ENCODE data around the gene SORCS2.

SORCS2 gene

GRCh38 chr4:7654550-7655445 lies 462.5 kb downstream of the SORCS2 start:
- no peak for DNase-seq (ENCODE audit: low read depth, low spot score)
- H3K4me3 ChIP-seq (ENCODE audit: low read length): no peak overlapping the region

DNA sequence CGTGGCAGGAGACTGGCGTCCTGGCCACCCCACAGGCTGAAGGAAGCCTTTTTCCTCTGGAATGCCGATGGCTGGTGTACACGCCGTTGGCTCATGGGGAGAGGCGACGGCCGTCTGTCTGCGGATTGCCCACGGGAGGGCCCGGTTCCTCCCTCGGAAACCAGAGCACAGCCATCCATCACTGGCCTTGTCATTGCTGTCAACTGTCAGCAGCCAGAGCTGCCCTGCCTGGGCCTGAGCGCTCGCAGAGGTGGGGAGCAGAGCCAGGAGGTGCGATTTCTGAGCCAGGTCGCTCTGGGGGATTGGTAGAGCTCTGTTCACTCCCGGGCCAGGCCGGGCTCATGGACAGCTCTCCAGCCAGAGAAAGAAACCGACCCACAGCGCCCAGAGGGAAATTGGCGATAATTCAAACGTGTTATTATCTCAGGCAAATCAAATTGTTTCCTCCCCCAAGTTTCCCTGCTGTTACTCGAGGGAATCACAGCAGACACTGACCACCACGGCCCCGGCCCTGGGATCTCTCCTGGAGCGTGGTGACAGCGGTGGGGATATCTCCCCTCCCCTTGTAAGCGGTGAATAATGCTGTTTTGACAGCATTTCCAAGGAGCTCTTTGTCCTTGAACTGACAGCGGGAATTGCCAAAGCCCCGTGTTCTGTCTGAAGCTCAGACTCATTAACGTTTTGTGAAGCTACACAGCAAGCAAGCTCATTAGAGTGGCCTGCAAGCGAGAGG lies 463.3 kb downstream of the SORCS2 start:
- DNase-seq (ENCODE audit: low read depth, low spot score): no peak
- H3K4me3 ChIP-seq (ENCODE audit: low read length): no peak overlapping the region

- H3K4me3 ChIP-seq (ENCODE audit: low read length): no peak overlapping the region
- DNase-seq (ENCODE audit: low read depth, low spot score): no peak
These were observed 464.0 kb downstream of the SORCS2 start for GRCh38 chr4:7656244-7656800.

DNA sequence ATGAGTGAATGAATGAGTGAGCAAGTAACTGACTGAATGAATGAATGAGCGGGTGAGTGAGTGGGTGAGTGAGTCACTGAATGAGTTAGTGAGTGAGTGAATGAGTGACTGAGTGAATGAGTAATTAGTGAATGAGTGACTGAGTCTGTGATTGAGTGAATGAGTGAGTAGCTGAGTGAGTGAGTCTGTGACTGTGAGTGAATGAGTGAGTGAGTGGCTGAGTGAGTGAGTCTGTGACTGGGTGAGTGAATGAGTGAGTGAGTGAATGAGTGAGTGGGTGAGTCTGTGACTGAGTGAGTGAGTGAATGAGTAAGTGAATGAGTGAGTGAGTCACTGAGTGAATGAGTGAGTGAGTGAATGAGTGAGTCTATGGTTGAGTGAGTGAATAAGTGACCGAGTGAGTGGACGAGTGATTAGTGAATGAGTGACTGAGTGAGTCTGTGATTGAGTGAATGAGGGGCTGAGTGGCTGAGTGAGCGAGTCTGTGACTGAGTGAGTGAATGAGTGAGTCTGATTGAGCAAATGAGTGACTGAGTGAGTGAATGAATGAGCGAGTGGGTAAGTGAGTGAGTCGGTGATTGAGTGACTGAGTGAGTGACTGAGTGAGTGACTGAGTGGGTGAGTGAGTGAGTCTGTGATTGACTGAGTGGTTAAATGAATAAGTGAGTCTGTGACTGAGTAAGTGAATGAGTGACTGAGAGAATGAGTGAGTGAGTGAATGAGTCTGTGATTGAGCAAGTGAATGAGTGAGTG lies 465.4 kb downstream of the SORCS2 start:
- DNase-seq (ENCODE audit: low read depth, low spot score): no peak
- H3K4me3 ChIP-seq (ENCODE audit: low read length): no peak overlapping the region

DNA sequence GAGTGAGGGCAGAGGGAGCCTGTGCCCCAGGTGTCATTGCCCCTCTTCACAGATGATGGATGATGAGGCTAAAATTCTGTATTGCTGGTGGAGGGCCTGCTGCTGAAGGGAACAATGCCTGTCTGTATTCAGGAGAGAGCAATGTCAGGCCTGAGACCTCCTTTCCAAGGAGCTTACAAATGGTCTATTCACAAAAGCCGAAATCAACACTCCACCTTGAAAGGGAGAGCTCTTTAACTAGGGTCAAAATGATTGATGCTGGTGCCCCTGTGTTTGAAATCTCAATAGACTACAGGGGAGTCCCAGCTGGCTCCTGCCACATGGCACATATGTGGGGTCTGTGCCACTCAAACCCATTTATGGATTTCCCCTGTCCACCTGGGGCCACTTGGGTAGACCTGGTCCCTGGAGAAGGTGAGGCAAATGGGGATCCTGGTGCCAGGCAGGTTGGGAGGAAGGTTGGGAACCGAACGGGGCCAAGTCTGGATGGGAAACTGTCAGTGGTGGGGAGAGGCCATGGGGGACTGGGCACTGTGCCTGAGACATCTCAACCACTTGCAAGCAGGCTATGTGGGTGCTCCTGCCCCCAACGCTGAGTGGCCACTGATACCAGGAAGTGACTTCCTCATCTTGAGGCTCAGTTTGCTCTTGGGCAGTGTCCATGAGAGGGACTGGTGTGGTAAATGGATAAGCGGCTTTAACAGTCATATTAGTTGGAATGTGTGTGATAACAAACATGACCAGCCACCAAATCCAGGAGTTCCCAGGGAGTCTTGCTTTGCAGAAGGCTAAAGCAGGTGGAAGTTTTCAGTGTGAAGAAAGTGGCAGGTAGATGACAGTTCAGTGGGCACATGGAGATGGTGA lies 466.2 kb downstream of the SORCS2 start:
- no peak for DNase-seq (ENCODE audit: low read depth, low spot score)

GRCh38 chr4:7659429-7660175 lies 467.3 kb downstream of the SORCS2 start:
- DNase-seq (ENCODE audit: low read depth, low spot score): no peak
- no peak overlapping the region for H3K4me3 ChIP-seq (ENCODE audit: low read length)

More for the DNA sequence above, 466.2 kb downstream of the SORCS2 start:
- H3K4me3 ChIP-seq (ENCODE audit: low read length): no peak overlapping the region

DNA sequence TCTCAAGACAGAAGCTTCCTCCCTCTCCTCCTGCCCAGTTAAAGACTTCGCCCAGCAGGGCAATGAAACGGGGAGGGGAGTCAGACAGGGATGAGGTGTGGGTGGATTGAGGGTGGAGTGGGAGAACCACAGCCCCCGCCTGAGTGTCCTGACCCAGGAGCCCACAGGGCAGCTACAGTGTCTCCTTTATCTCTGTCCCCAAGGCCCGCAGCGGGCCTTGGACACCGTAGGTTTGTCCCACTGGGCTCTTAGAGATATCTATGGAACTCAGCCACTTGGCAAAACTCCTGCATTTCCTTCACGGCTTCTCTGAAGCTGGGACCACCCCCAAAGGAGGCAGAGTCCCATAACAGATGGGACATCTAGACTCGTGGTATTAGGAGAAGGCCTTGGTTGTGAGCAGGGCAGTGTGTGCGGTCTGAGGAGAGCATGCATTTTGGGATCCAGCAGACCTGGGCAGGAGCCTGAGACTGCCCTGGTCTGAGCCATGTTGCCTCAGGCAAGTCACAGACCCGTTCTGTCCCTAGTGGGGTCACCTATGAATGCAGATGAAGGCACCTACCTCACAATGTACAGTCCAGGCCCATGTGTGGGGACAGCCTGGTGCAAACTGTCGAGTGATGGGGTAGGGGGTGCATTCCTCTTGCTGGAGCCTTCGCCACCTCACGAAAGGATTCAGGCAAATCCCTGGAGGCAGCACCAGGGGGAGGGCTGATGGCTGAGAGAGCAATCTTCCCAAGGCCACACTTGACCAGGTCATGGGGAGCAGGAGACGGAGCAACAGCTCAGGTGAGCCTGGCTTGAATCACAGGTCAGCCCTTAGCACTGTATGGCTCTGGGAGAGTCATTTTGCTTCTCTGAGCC lies 468.1 kb downstream of the SORCS2 start:
- H3K4me3 ChIP-seq (ENCODE audit: low read length): no peak overlapping the region
- DNase-seq (ENCODE audit: low read depth, low spot score): no peak

DNA sequence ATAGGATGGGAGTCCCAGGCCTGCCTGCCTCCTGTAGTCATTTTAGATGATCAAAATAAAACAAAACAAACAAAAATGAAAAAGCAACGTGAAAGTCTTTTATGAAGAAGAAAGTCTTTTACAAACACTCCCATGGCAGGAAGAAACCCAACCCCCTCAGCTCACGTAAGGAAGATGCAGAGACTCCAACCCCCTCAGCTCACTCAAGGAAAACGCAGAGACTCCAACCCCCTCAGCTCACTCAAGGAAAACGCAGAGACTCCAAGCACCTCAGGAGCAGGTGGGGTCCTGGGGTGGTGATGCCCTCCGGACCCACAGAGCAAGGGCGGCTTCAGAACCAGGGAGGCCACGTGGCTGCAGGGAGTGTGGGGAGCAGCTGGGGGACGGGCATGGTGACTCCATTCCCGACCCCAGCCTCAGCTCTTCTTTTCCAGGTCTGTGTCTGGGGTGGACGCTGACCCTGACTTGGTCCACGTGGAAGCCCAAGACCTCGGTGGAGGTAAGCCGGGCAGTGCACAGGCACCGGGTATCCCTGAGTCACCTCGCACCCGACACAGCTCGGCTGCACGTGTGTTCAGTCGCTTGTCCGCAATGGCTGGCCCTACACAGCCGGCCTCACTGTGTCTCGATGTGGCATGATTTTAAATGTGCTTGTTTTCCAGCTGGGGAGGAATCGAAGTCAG lies 468.9 kb downstream of the SORCS2 start:
- DNase-seq (ENCODE audit: low read depth, low spot score): no peak

GRCh38 chr4:7661846-7662506 lies 469.6 kb downstream of the SORCS2 start:
- no peak overlapping the region for H3K4me3 ChIP-seq (ENCODE audit: low read length)
- no peak for DNase-seq (ENCODE audit: low read depth, low spot score)

More for the DNA sequence above, 468.9 kb downstream of the SORCS2 start:
- H3K4me3 ChIP-seq (ENCODE audit: low read length): no peak overlapping the region

GRCh38 chr4:7662507-7662846 lies 470.1 kb downstream of the SORCS2 start:
- no peak overlapping the region for H3K4me3 ChIP-seq (ENCODE audit: low read length)
- no peak for DNase-seq (ENCODE audit: low read depth, low spot score)

DNA sequence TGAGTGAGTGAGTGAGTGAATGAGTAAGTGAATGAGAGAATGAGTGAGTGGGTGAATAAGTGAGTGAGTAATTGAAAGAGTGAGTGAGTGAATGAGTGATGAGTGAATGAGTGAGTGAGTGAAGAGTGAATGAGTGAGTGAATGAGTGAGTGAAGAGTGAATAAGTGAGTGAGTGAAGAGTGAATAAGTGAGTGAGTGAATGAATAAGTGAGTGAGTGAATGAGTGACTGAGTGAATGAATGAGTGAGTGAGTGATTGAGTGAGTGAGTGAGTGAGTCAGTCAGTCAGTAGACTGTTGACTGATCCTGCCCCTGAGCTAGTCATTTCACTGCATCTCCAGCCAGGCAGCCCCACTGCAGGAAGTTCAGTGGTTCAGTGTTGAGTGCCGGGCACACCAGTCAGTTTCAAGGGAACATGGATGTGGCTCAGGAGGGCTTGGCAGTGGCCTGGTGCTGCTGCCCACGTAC lies 470.8 kb downstream of the SORCS2 start:
- DNase-seq (ENCODE audit: low read depth, low spot score): no peak
- no peak overlapping the region for H3K4me3 ChIP-seq (ENCODE audit: low read length)

DNA sequence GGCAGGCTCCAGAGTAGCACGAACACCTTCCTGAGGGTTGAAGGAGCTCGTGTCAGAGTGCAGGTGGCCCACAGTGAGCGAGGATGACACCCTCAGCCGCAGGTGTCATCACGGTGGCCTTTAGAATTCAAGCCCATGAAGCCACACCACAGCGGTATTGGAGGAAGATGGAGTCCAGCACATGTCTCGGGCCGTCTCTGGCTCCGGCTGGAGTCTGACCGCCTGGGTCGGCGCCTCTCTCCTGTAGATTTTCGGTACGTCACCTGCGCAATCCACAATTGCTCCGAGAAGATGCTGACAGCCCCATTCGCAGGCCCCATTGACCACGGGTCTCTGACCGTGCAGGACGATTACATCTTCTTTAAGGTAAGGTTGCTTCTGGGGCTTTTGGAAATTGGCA lies 471.8 kb downstream of the SORCS2 start:
- no peak for DNase-seq (ENCODE audit: low read depth, low spot score)
- H3K4me3 ChIP-seq (ENCODE audit: low read length): no peak overlapping the region

DNA sequence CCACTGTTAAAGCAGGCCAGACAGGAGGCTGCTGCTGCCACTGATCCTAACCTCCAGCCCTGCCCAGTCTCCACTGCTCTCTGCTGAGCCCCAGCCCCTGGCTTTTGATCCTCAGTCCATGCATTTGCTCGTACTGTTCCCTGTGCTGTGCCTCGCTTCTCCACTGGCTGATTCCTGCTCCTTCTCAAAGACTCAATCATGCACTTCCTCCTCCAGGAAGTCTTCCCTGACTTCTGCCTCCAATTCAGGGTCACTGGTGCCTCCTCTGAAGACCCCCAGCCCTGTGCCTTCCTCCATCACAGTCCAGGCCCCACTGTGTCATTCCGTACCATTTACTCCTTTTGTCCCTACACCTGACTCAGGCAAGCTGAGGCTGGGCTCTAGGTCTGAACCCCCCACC lies 473.0 kb downstream of the SORCS2 start:
- no peak for DNase-seq (ENCODE audit: low read depth, low spot score)
- no peak overlapping the region for H3K4me3 ChIP-seq (ENCODE audit: low read length)

DNA sequence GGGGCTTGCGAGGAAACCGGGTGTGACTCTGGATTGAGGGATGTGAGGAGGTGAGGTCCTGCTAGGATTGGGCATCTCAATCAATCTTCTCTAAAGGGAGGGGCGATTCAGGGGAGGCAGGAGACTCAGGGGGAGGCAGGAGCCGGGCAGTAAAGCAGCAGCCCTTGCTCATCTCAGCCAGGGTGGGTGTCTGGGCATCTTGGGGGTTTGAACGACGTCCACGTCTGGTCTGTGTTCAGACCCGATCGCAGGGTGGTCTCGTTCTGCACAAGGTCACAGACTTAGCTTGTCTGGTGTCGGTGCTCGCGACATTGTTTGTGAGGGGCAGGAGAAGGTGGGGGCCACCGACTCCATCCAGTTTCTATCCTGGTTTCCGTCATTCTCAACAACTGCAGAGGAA lies 473.7 kb downstream of the SORCS2 start:
- DNase-seq (ENCODE audit: low read depth, low spot score): no peak
- H3K4me3 ChIP-seq (ENCODE audit: low read length): no peak overlapping the region

- H3K4me3 ChIP-seq (ENCODE audit: low read length): no peak overlapping the region
- DNase-seq (ENCODE audit: low read depth, low spot score): no peak
These were observed 474.4 kb downstream of the SORCS2 start for GRCh38 chr4:7666744-7667143.

GRCh38 chr4:7668271-7668670 lies 475.9 kb downstream of the SORCS2 start:
- no peak overlapping the region for H3K4me3 ChIP-seq (ENCODE audit: low read length)
- no peak for DNase-seq (ENCODE audit: low read depth, low spot score)

Data from Jurkat, Clone E6-1 (cell line).